Endothelial cell of umbilical vein (primary cell): ENCODE measurements around the gene MMRN1. TPM values are rescaled to one million over a fixed set of nuclear protein-coding genes. Genes with fewer than 3 reads are reported as not detected.

Experiments
- BruUV-seq: library from RNA; stranded (reverse); fragments of 400-500 nt; replicated peaks from 2 replicates; lab custom pipeline; 2021; lab: Mats Ljungman, UMichigan
- CTCF ChIA-PET: fragments of 300-600, 350-600 bp; sonication (Branson Sonifier 250); formaldehyde crosslinking; loops from one replicate; lab custom pipeline; 2021; ENCODE audit warnings: antibody characterized with exemption, inconsistent platforms; lab: Charles Lee
- POLR2A ChIA-PET: fragments of 300-600, 350-600 bp; sonication (Branson Sonifier 250); formaldehyde crosslinking; loops from one replicate; lab custom pipeline; 2021; ENCODE audit warnings: antibody characterized with exemption, inconsistent platforms; lab: Charles Lee
- DNase-seq: peaks from one replicate; pipeline ENCODE4 v3.0.0-alpha.2; 2011; ENCODE audit warnings: low read depth, low spot score
- FAIRE-seq: peaks from 2 replicates; lab custom pipeline; 2011; peaks lifted over from hg19 to GRCh38; lab: Jason Lieb, UNC
- H2AFZ ChIP-seq: 2 replicates; pipeline ENCODE4 v1.6.0; 2012; ENCODE audit warnings: low read depth, low read length, control low read depth, inconsistent platforms
- H3K27ac ChIP-seq: 2 replicates; pipeline ENCODE4 v1.5.1; 2011; ENCODE audit warnings: low read depth, mild to moderate bottlenecking, control low read depth, low read length, moderate library complexity; ENCODE audit not compliant: insufficient read depth
- H3K27me3 ChIP-seq, 2 experiments: 2 replicates each; pipeline versions ENCODE4 v1.6.0 to v1.6.1; 2011; ENCODE audit warnings: low read length in 2 of 2, mixed read lengths in 1 of 2; ENCODE audit not compliant: control insufficient read depth in 2 of 2, insufficient read depth in 2 of 2
- H3K36me3 ChIP-seq, 2 experiments: 2 replicates in 1 of 2; 3 replicates in 1 of 2; pipeline ENCODE4 v1.5.1; 2011; ENCODE audit warnings: low read length in 2 of 2, mild to moderate bottlenecking in 1 of 2, moderate library complexity in 1 of 2; ENCODE audit not compliant: control insufficient read depth in 2 of 2, insufficient read depth in 2 of 2; ENCODE audit errors: extremely low read depth in 1 of 2
- H3K4me1 ChIP-seq: 3 replicates; pipeline ENCODE4 v1.5.1; 2011; ENCODE audit warnings: mild to moderate bottlenecking, low read length; ENCODE audit not compliant: control insufficient read depth, insufficient read depth; ENCODE audit errors: extremely low read depth
- H3K4me2 ChIP-seq: 2 replicates; pipeline ENCODE4 v1.6.1; 2011; ENCODE audit warnings: low read length, control low read depth, mixed read lengths; ENCODE audit not compliant: insufficient read depth
- H3K4me3 ChIP-seq, 3 experiments: fragments of 200-600 bp in 1 of 3; sonication (generic), shearing (Covaris generic) in 1 of 3; replicated peaks in 1 of 3; 2 replicates each; pipeline ENCODE4 v1.5.1; 2011 to 2016; ENCODE audit warnings: control low read depth in 3 of 3, low read length in 3 of 3, mild to moderate bottlenecking in 2 of 3, inconsistent platforms in 1 of 3, low read depth in 1 of 3, moderate library complexity in 1 of 3; ENCODE audit not compliant: insufficient read depth in 1 of 3
- H3K79me2 ChIP-seq: 2 replicates; pipeline ENCODE4 v1.6.0; 2012; ENCODE audit warnings: low read length, inconsistent platforms; ENCODE audit not compliant: control insufficient read depth, insufficient read depth
- H3K9ac ChIP-seq: replicated peaks from 2 replicates; pipeline ENCODE3; 2011; ENCODE audit warnings: low read length, control low read depth; ENCODE audit not compliant: insufficient read depth; ENCODE audit errors: extremely low read depth
- H3K9me1 ChIP-seq: replicated peaks from 3 replicates; pipeline ENCODE4 v1.6.0; 2011; ENCODE audit warnings: mild to moderate bottlenecking, low read length; ENCODE audit not compliant: control insufficient read depth, insufficient read depth; ENCODE audit errors: extremely low read depth
- H3K9me3 ChIP-seq: replicated peaks from 2 replicates; pipeline ENCODE4 v1.5.1; 2012; ENCODE audit warnings: low read length, inconsistent platforms; ENCODE audit not compliant: control insufficient read depth, insufficient read depth
- H4K20me1 ChIP-seq: replicated peaks from 2 replicates; pipeline ENCODE3; 2011; ENCODE audit warnings: mild to moderate bottlenecking, low read length; ENCODE audit not compliant: control insufficient read depth, insufficient read depth; ENCODE audit errors: extremely low read depth
- CTCF ChIP-seq, 2 donors: IDR thresholded peaks; 1 replicate in 1 of 2; 2 replicates in 1 of 2; pipeline ENCODE4 v1.5.1; 2011; ENCODE audit warnings: low read length in 2 of 2, mild to moderate bottlenecking in 2 of 2, moderate library complexity in 2 of 2, control low read depth in 1 of 2, inconsistent platforms in 1 of 2, low read depth in 1 of 2; ENCODE audit not compliant: insufficient read depth in 1 of 2; ENCODE audit errors: extremely low read depth in 1 of 2
- EZH2 ChIP-seq: IDR thresholded peaks from 2 replicates; pipeline ENCODE4 v1.6.1; 2012; ENCODE audit warnings: borderline replicate concordance, low read depth, mild to moderate bottlenecking, moderate library complexity, low read length, inconsistent platforms; ENCODE audit not compliant: severe bottlenecking
- FOS ChIP-seq: IDR thresholded peaks from 2 replicates; pipeline ENCODE4 v1.6.1; 2011; ENCODE audit warnings: mild to moderate bottlenecking, low read length, moderate library complexity, borderline replicate concordance; ENCODE audit not compliant: insufficient read depth
- GATA2 ChIP-seq: IDR thresholded peaks from 2 replicates; pipeline ENCODE4 v1.7.0; 2011; ENCODE audit warnings: low read depth, mild to moderate bottlenecking, moderate library complexity, mixed read lengths, low read length; ENCODE audit not compliant: insufficient read length, insufficient read depth
- JUN ChIP-seq: IDR thresholded peaks from 2 replicates; pipeline ENCODE4 v1.6.1; 2011; ENCODE audit warnings: borderline replicate concordance, low read depth; ENCODE audit not compliant: insufficient read length, insufficient read depth
- MAX ChIP-seq: IDR thresholded peaks from 2 replicates; pipeline ENCODE4 v1.6.1; 2011; ENCODE audit not compliant: insufficient read depth, insufficient read length
- MYC ChIP-seq: IDR thresholded peaks from one replicate; pipeline ENCODE4 v1.6.1; 2011; ENCODE audit warnings: mild to moderate bottlenecking, low read depth, low read length
- POLR2A ChIP-seq: IDR thresholded peaks from 2 replicates; pipeline ENCODE4 v1.6.1; 2012; ENCODE audit warnings: low read depth, mild to moderate bottlenecking, control low read depth, low read length
- POLR2AphosphoS5 ChIP-seq: IDR thresholded peaks from 2 replicates; pipeline ENCODE4 v1.6.1; 2012; ENCODE audit warnings: low read depth, mild to moderate bottlenecking, control low read depth, low read length, moderate library complexity; ENCODE audit not compliant: insufficient read depth
- dilution Hi-C: fragments of 300-500 bp; cut with MboI; formaldehyde crosslinking; loops from one replicate; pipeline ENCODE4 v1.15.0; 2019; ENCODE audit warnings: low sequenced_read_pairs; ENCODE audit not compliant: extremely low pct_ligation_motif_present
- intact Hi-C: fragments of 100-400 bp; cut with micrococcal nuclease; formaldehyde crosslinking; loops from one replicate; pipeline ENCODE4 v1.10.0; 2022
- polyA plus RNA-seq, 4 experiments: library from polyadenylated mRNA; depleted of rRNA in 3 of 4; stranded (reverse) in 3 of 4; unstranded in 1 of 4; fragments of >200 nt; gene quantifications; 2 replicates each; pipeline versions ENCODE4 v1.2.1 to v1.2.3, GENCODE V29; 2011 to 2012; ENCODE audit warnings: missing spikeins in 1 of 4
- total RNA-seq: library from RNA; stranded (reverse); gene quantifications from 2 replicates; pipeline ENCODE4 v1.2.3, GENCODE V29; 2021

The MMRN1 gene
- total and polyA plus RNA-seq, 2 donors (not counting 3 experiments of a cell fraction or from before 2014, with no cell fraction given): 143 to 414 TPM

DNA sequence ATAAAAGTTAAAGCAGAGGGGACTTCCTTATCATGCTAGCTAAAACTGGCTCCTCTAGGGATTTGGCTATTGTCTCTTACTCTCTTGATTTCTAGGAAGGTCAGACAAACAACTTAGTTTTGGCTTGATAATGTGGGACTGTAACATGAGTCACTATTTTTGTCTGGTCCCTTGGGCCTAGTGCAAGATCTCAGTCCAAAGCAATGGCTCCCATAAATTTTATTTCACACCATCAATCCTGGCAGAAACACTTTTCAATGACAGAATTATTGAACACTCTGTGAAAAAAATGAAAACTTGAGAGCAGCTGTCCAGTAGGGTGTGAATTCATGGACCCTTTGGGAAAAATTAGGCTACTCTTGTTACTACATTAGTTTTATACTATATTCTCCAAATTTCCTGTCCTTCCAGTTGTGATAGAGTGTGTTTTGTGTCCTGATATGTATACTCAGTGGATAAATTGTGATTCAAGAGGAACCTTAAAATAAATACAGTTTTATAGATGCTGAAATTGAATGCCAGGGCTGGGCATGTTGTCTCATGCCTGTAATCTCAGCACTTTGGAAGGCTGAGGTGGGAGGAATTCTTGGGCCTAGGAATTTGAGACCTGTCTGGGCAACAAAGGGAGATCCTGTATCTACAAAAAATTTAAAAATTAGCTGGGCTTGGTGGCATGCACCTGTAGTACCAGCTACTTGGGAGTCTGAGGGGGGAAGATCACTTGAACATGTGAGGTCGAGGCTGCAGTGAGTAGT, 46.9 kb upstream of the MMRN1 start:
- Histone ChIP-seq H3K4me3 (no peak overlapping the region), H3K79me2 (no peaks in the 10 kb centered on the region), H2AFZ (no peak overlapping the region), H3K27ac (no peak overlapping the region), H3K4me2 (no peak overlapping the region), H3K9me3 (no peaks in the 10 kb centered on the region), H4K20me1 (no peaks in the 10 kb centered on the region), H3K27me3 (no peaks in the 10 kb centered on the region), H3K9me1 (no peaks in the 10 kb centered on the region), H3K36me3 (no peaks in the 10 kb centered on the region), H3K9ac (no peak overlapping the region), H3K4me1 (no peaks in the 10 kb centered on the region)
- ChIA-PET POLR2A (no interaction called here), CTCF (interaction anchor here (2.1 kb wide), 1 partner anchor 22 kb away, joined by 11 read pairs; no protein-coding TSS in a partner anchor)
- DNase-seq (peak; percentile 52), FAIRE-seq (no peak)
- BruUV-seq: no TSS peak
- TF ChIP-seq POLR2AphosphoS5: no peak
- no peak for TF ChIP-seq POLR2A
- TF ChIP-seq FOS: no peak
- TF ChIP-seq JUN: no peak
- TF ChIP-seq CTCF (IDR thresholded peaks at IDR 0.05; ENCODE audit: extremely low read depth in 1 of 2, insufficient read depth in 1 of 2, low read depth in 1 of 2, low read length in 2 of 2): no peak
- no peak for TF ChIP-seq MAX
- TF ChIP-seq MYC: no peak
- TF ChIP-seq GATA2: no peak
- no peak for TF ChIP-seq EZH2
- dilution Hi-C loops (no loop called here), intact Hi-C loops (no loop called here)
